ENCODE measurements around the gene BCL11A.

DNA sequence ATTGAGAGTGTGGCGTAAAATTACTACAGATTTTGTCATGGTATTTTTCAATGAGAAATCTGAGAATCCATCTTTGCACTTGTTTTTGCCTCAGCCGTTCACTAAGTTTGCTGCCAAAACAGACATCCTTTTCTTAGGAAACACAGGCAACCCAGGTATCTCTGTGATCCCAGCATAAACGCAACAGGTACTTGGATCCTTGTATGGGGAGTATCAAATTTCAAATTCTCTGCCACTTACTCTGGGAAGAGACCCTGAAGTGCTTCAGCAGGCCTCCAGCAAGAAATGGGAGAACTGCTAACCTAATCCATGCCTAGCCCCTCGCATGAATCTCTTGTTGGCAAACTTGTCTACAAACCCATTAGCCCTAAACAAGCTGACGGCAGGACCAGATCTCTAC is 83.1 kb downstream of the BCL11A start:
- TF ChIP-seq, protein P1, sequence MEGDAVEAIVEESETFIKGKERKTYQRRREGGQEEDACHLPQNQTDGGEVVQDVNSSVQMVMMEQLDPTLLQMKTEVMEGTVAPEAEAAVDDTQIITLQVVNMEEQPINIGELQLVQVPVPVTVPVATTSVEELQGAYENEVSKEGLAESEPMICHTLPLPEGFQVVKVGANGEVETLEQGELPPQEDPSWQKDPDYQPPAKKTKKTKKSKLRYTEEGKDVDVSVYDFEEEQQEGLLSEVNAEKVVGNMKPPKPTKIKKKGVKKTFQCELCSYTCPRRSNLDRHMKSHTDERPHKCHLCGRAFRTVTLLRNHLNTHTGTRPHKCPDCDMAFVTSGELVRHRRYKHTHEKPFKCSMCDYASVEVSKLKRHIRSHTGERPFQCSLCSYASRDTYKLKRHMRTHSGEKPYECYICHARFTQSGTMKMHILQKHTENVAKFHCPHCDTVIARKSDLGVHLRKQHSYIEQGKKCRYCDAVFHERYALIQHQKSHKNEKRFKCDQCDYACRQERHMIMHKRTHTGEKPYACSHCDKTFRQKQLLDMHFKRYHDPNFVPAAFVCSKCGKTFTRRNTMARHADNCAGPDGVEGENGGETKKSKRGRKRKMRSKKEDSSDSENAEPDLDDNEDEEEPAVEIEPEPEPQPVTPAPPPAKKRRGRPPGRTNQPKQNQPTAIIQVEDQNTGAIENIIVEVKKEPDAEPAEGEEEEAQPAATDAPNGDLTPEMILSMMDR (IDR thresholded peaks at IDR 0.05) = no peak
- TF ChIP-seq POLR2AphosphoS5 (IDR thresholded peaks at IDR 0.05) (no peak), EP300 (IDR thresholded peaks at IDR 0.05) (no peak)
